H1 (cell line): ENCODE measurements around the gene ESYT1. TPM values are rescaled to one million over a fixed set of nuclear protein-coding genes. Genes with fewer than 3 reads are reported as not detected.

ENCODE experiments used
- CTCF ChIA-PET: fragments of 300-600 bp; sonication (Branson Sonifier 250); formaldehyde crosslinking; loops from one replicate; lab custom pipeline; 2021; ENCODE audit not compliant: partially characterized antibody; lab: Charles Lee
- POLR2A ChIA-PET: fragments of 300-600 bp; sonication (Branson Sonifier 250); formaldehyde crosslinking; loops from one replicate; lab custom pipeline; 2021; ENCODE audit warnings: inconsistent platforms; ENCODE audit not compliant: partially characterized antibody; lab: Charles Lee
- DNase-seq, 2 experiments: peaks; one replicate each; pipeline versions ENCODE4 v3.0.0 to v3.0.0-alpha.2; 2010 to 2022; ENCODE audit warnings: low spot score in 2 of 2, low read depth in 1 of 2, mixed read lengths in 1 of 2
- FAIRE-seq: peaks from 2 replicates; lab custom pipeline; 2011; peaks lifted over from hg19 to GRCh38; lab: Jason Lieb, UNC
- H2AFZ ChIP-seq: 2 replicates; pipeline ENCODE4 v1.8.1; 2012; ENCODE audit warnings: low read length, inconsistent platforms
- H2AK5ac ChIP-seq: 2 replicates; pipeline ENCODE4 v1.6.1; 2013; ENCODE audit warnings: low read depth, low read length
- H2BK120ac ChIP-seq: replicated peaks from 2 replicates; pipeline ENCODE3; 2013; ENCODE audit warnings: low read depth, low read length, inconsistent platforms
- H2BK12ac ChIP-seq: 2 replicates; pipeline ENCODE4 v1.6.1; 2013; ENCODE audit warnings: low read depth, low read length
- H2BK15ac ChIP-seq: 2 replicates; pipeline ENCODE4 v1.6.1; 2013; ENCODE audit warnings: low read length
- H2BK20ac ChIP-seq: 2 replicates; pipeline ENCODE4 v1.6.1; 2013; ENCODE audit warnings: low read length
- H2BK5ac ChIP-seq: 2 replicates; pipeline ENCODE4 v1.6.1; 2013; ENCODE audit warnings: low read depth, low read length
- H3K14ac ChIP-seq: 2 replicates; pipeline ENCODE4 v1.6.1; 2013; ENCODE audit warnings: inconsistent platforms; ENCODE audit not compliant: insufficient read length
- H3K18ac ChIP-seq: 2 replicates; pipeline ENCODE4 v1.6.1; 2013; ENCODE audit warnings: low read length; ENCODE audit errors: extremely low read depth
- H3K23ac ChIP-seq: 2 replicates; pipeline ENCODE4 v1.6.1; 2013; ENCODE audit warnings: inconsistent platforms; ENCODE audit not compliant: insufficient read length
- H3K23me2 ChIP-seq: 2 replicates; pipeline ENCODE4 v1.6.1; 2013; ENCODE audit warnings: low read depth, low read length
- H3K27ac ChIP-seq: 2 replicates; pipeline ENCODE4 v1.6.1; 2011; ENCODE audit warnings: low read depth, low read length, inconsistent platforms
- H3K27me3 ChIP-seq, 4 experiments: replicated peaks in 1 of 4; 1 replicate in 1 of 4; 2 replicates in 3 of 4; pipeline versions ENCODE4 v1.6.1 to v1.8.1; 2011 to 2013; ENCODE audit warnings: low read length in 3 of 4, mild to moderate bottlenecking in 3 of 4, inconsistent platforms in 2 of 4, mixed read lengths in 2 of 4, moderate library complexity in 1 of 4; ENCODE audit not compliant: control insufficient read depth in 3 of 4, insufficient read depth in 3 of 4; ENCODE audit errors: extremely low read depth in 1 of 4
- H3K36me3 ChIP-seq, 4 experiments: 2 replicates each; pipeline versions ENCODE4 v1.6.1 to v1.8.1; 2011 to 2013; ENCODE audit warnings: mild to moderate bottlenecking in 4 of 4, low read length in 3 of 4, moderate library complexity in 2 of 4, control low read depth in 1 of 4, inconsistent platforms in 1 of 4; ENCODE audit not compliant: insufficient read depth in 4 of 4, control insufficient read depth in 2 of 4
- H3K4ac ChIP-seq: replicated peaks from 2 replicates; pipeline ENCODE3; 2013; ENCODE audit warnings: low read length, low read depth, mixed read lengths, inconsistent platforms; ENCODE audit not compliant: insufficient read length
- H3K4me1 ChIP-seq, 4 experiments: replicated peaks in 1 of 4; 1 replicate in 1 of 4; 2 replicates in 3 of 4; pipeline versions ENCODE4 v1.6.1 to v1.8.1; 2011 to 2013; ENCODE audit warnings: low read length in 3 of 4, inconsistent platforms in 2 of 4, mixed read lengths in 1 of 4; ENCODE audit not compliant: insufficient read depth in 4 of 4, control insufficient read depth in 3 of 4
- H3K4me2 ChIP-seq, 2 experiments: 2 replicates each; pipeline versions ENCODE4 v1.6.1 to v1.8.1; 2011 to 2013; ENCODE audit warnings: low read depth in 2 of 2, low read length in 2 of 2, control low read depth in 1 of 2, inconsistent platforms in 1 of 2, mild to moderate bottlenecking in 1 of 2; ENCODE audit not compliant: insufficient read depth in 1 of 2
- H3K4me3 ChIP-seq, 4 experiments: fragments of 200-600, 300-600 bp in 1 of 4; sonication (generic), shearing (Covaris generic), sonication (Bioruptor Twin) in 1 of 4; 2 replicates each; pipeline versions ENCODE4 v1.5.1 to v1.8.1; 2011 to 2016; ENCODE audit warnings: low read length in 4 of 4, low read depth in 3 of 4, control low read depth in 2 of 4, inconsistent platforms in 2 of 4, mild to moderate bottlenecking in 2 of 4, mixed read lengths in 1 of 4, moderate library complexity in 1 of 4; ENCODE audit not compliant: insufficient read depth in 2 of 4; ENCODE audit errors: extremely low read depth in 1 of 4
- H3K56ac ChIP-seq: replicated peaks from 2 replicates; pipeline ENCODE3; 2013; ENCODE audit warnings: low read depth, mild to moderate bottlenecking, mixed read lengths, low read length, inconsistent platforms; ENCODE audit not compliant: insufficient read length
- H3K79me1 ChIP-seq: 2 replicates; pipeline ENCODE4 v1.6.1; 2013; ENCODE audit warnings: low read depth, low read length, control low read depth
- H3K79me2 ChIP-seq, 2 experiments: 2 replicates each; pipeline versions ENCODE4 v1.6.1 to v1.8.1; 2012 to 2013; ENCODE audit warnings: low read length in 2 of 2, mild to moderate bottlenecking in 2 of 2, inconsistent platforms in 1 of 2; ENCODE audit not compliant: insufficient read depth in 2 of 2, control insufficient read depth in 1 of 2
- H3K9ac ChIP-seq, 4 experiments: replicated peaks in 1 of 4; 1 replicate in 1 of 4; 2 replicates in 3 of 4; pipeline versions ENCODE4 v1.6.1 to v1.8.1; 2011 to 2013; ENCODE audit warnings: low read depth in 3 of 4, low read length in 3 of 4, control low read depth in 2 of 4, mild to moderate bottlenecking in 2 of 4, moderate library complexity in 2 of 4, inconsistent platforms in 1 of 4; ENCODE audit errors: extremely low read depth in 1 of 4
- H3K9me3 ChIP-seq, 2 experiments: 2 replicates each; pipeline versions ENCODE4 v1.6.1 to v1.8.1; 2012 to 2013; ENCODE audit warnings: mild to moderate bottlenecking in 2 of 2, moderate library complexity in 2 of 2, control low read depth in 1 of 2, inconsistent platforms in 1 of 2, low read depth in 1 of 2, low read length in 1 of 2, mixed read lengths in 1 of 2; ENCODE audit not compliant: insufficient read depth in 2 of 2
- H4K20me1 ChIP-seq, 2 experiments: replicated peaks in 1 of 2; 2 replicates each; pipeline versions ENCODE3 to v1.8.1; 2011 to 2013; ENCODE audit warnings: inconsistent platforms in 2 of 2, low read length in 2 of 2, mild to moderate bottlenecking in 1 of 2; ENCODE audit not compliant: insufficient read depth in 2 of 2, control insufficient read depth in 1 of 2
- H4K5ac ChIP-seq: 2 replicates; pipeline ENCODE4 v1.6.1; 2013; ENCODE audit warnings: low read length, low read depth, mixed read lengths, inconsistent platforms; ENCODE audit not compliant: insufficient read length
- H4K8ac ChIP-seq: 2 replicates; pipeline ENCODE4 v1.8.0; 2013; ENCODE audit warnings: mild to moderate bottlenecking, moderate library complexity, low read length, inconsistent platforms; ENCODE audit not compliant: insufficient read depth; ENCODE audit errors: extremely low read depth
- H4K91ac ChIP-seq: replicated peaks from 2 replicates; pipeline ENCODE3; 2013; ENCODE audit warnings: low read length, mixed read lengths, inconsistent platforms; ENCODE audit not compliant: insufficient read length
- CHD2 ChIP-seq: IDR thresholded peaks from 2 replicates; pipeline ENCODE4 v1.6.1; 2012; ENCODE audit warnings: low read length, improper control_type of control experiment
- CTCF ChIP-seq, 3 experiments: IDR thresholded peaks; 1 replicate in 2 of 3; 2 replicates in 1 of 3; pipeline versions ENCODE4 v1.5.1 to v1.6.1; 2011; ENCODE audit warnings: low read length in 3 of 3, mild to moderate bottlenecking in 3 of 3, inconsistent platforms in 2 of 3, low read depth in 1 of 3, moderate library complexity in 1 of 3; ENCODE audit not compliant: insufficient read depth in 1 of 3; ENCODE audit errors: control extremely low read depth in 1 of 3
- HDAC2 ChIP-seq, 2 experiments: fragments of 300-600 bp in 1 of 2; sonication (generic) in 1 of 2; IDR thresholded peaks; 2 replicates each; pipeline ENCODE4 v1.6.1; 2011 to 2012; ENCODE audit warnings: low read depth in 2 of 2, low read length in 2 of 2, mild to moderate bottlenecking in 2 of 2, moderate library complexity in 2 of 2, borderline replicate concordance in 1 of 2, inconsistent platforms in 1 of 2
- PHF8 ChIP-seq: fragments of 200-600 bp; sonication (generic); conservative IDR thresholded peaks from 2 replicates; pipeline ENCODE4 v1.7.1; 2012; ENCODE audit warnings: low read depth, mild to moderate bottlenecking, inconsistent platforms, low read length, moderate library complexity
- POLR2AphosphoS5 ChIP-seq: IDR thresholded peaks from 2 replicates; pipeline ENCODE4 v1.6.1; 2011; ENCODE audit warnings: low read depth, low read length
- POU5F1 ChIP-seq: IDR thresholded peaks from 2 replicates; pipeline ENCODE4 v1.6.1; 2011; ENCODE audit warnings: low read depth, mild to moderate bottlenecking, low read length, moderate library complexity
- SAP30 ChIP-seq: fragments of 300-600 bp; sonication (generic); IDR thresholded peaks from 2 replicates; pipeline ENCODE4 v1.7.1; 2012; ENCODE audit warnings: low read length, moderate library complexity, mild to moderate bottlenecking, inconsistent platforms; ENCODE audit not compliant: insufficient read depth, insufficient replicate concordance
- WGBS, 2 experiments: shearing (Covaris generic) in 1 of 2; methylation state at CpG; one replicate each; pipeline versions ENCODE4 v1.1.6 to v1.1.7; 2013 to 2015; ENCODE audit warnings: low lambda C conversion rate in 2 of 2, mixed read lengths in 2 of 2, inconsistent platforms in 1 of 2, low coverage in 1 of 2, missing lambda C conversion rate in 1 of 2; ENCODE audit not compliant: insufficient replicate concordance in 2 of 2, insufficient coverage in 1 of 2, insufficient read length in 1 of 2; ENCODE audit errors: extremely low coverage in 1 of 2, missing lambda C conversion rate in 1 of 2; 5-methylcytosine and 5-hydroxymethylcytosine counted together
- polyA plus RNA-seq, 7 experiments: library from polyadenylated mRNA; depleted of rRNA in 3 of 7; stranded (reverse) in 5 of 7; unstranded in 2 of 7; fragments of >200 nt in 5 of 7; fragments of 200-250 nt in 2 of 7; gene quantifications; 1 replicate in 5 of 7; 2 replicates in 1 of 7; 4 replicates in 1 of 7; pipeline versions ENCODE4 v1.2.1 to v1.2.3, GENCODE V29; 2011 to 2013; ENCODE audit warnings: missing spikeins in 2 of 7, mixed read lengths in 2 of 7
- total RNA-seq: library from RNA; stranded (reverse); fragmentation: NEBNext Ultra II Directional; extraction: Animal tissue kit (Norgen Biotek cat#: 25700); gene quantifications from 2 replicates; pipeline ENCODE4 v1.2.1, GENCODE V29; 2021

The ESYT1 gene
- total and polyA plus RNA-seq, 2 of the 8 experiments (the other 6 are each of a cell fraction or from before 2014, with no cell fraction given) = 86.9 to 165 TPM

- H4K91ac ChIP-seq = no peak overlapping the region
- H2BK20ac ChIP-seq = no peak overlapping the region
- H3K9ac ChIP-seq = peak overlapping the region in 3 of 4 experiments; percentile 63 to 81 (median 65); a peak in 6 of 7 replicates
- H4K20me1 ChIP-seq = peaks cover 0 to 3% of the 10 kb centered on the region in 2 experiments
- no peak overlapping the region for H2BK120ac ChIP-seq
- H2BK5ac ChIP-seq = peak overlapping the region; percentile 79
- peaks cover 10% of the 10 kb centered on the region for H3K23me2 ChIP-seq
- peaks cover 0 to 19% (median 8%) of the 10 kb centered on the region in 4 experiments; a peak in 7 of 8 replicates for H3K36me3 ChIP-seq
- H3K79me2 ChIP-seq = peaks cover 3 to 13% of the 10 kb centered on the region in 2 experiments; a peak in 3 of 4 replicates
- no peak overlapping the region for H2BK12ac ChIP-seq
- H3K14ac ChIP-seq = no peak overlapping the region
- H2AFZ ChIP-seq = no peak overlapping the region
- no peak overlapping the region for H4K5ac ChIP-seq
- H3K56ac ChIP-seq = no peak overlapping the region
- peak overlapping the region; percentile 75 for H3K27ac ChIP-seq
- CTCF ChIA-PET = interaction anchor here (0.5 to 5.3 kb wide), 23 partner anchors 11 to 338 kb away, joined by 3 to 47 read pairs (median 6); partner anchors contain the start of genes ESYT1, MYL6B, PA2G4 and RNF41
- TF ChIP-seq SAP30 (peak; percentile 7), CHD2 (no peak), PHF8 (no peak), HDAC2 (IDR thresholded peaks at IDR 0.05; ENCODE audit: borderline replicate concordance in 1 of 2, low read depth in 2 of 2, low read length in 2 of 2) (0 out of 4 replicates have a peak, but pooled peaks of 1 of the 2 experiments have one; percentile 28), CTCF (IDR thresholded peaks at IDR 0.05; ENCODE audit: control extremely low read depth in 1 of 3, insufficient read depth in 1 of 3, low read depth in 1 of 3, low read length in 3 of 3) (peak in 1 of 3 experiments; percentile 1; a peak in 1 of 4 replicates), POU5F1 (no peak), POLR2AphosphoS5 (no peak)
- H2AK5ac ChIP-seq = no peak overlapping the region
- H3K27me3 ChIP-seq = no peaks in the 10 kb centered on the region
- H3K4me1 ChIP-seq = peaks cover 0 to 9% (median 5%) of the 10 kb centered on the region in 4 experiments; a peak in 5 of 7 replicates
- H2BK15ac ChIP-seq = peak overlapping the region; percentile 83; the same call in 1 of the 2 replicates
- POLR2A ChIA-PET = interaction anchor here (0.8 to 7.1 kb wide), 24 partner anchors 9 to 289 kb away, joined by 3 to 267 read pairs (median 9); partner anchors contain the start of genes ANKRD52, CNPY2, COQ10A and DNAJC14
- FAIRE-seq (no peak), DNase-seq (no peak)
- H3K18ac ChIP-seq = no peak overlapping the region
- H3K79me1 ChIP-seq = no peaks in the 10 kb centered on the region; the same call in 1 of the 2 replicates
- no peak overlapping the region for H4K8ac ChIP-seq
- peak overlapping the region; percentile 54 to 85 (median 75) for H3K4me3 ChIP-seq
- WGBS, 2 experiments = 26% methylated on average over 13 of the region's 13 CpGs; no CpG with 5 or more reads in 1 of the 2 experiments
- no peaks in the 10 kb centered on the region for H3K9me3 ChIP-seq
- no peak overlapping the region for H3K23ac ChIP-seq
- H3K4me2 ChIP-seq = peak overlapping the region; percentile 96 to 99
- no peak overlapping the region for H3K4ac ChIP-seq
Measured at GRCh38 chr12:56118688-56119357, 9.2 kb upstream of the ESYT1 start.
